ENCODE data around the gene SHISA3. TPM values are rescaled to one million over a fixed set of nuclear protein-coding genes. Genes with fewer than 3 reads are reported as not detected.

The SHISA3 gene
- total RNA-seq, 1 donor from 2014 or later = 0.13 TPM

DNA sequence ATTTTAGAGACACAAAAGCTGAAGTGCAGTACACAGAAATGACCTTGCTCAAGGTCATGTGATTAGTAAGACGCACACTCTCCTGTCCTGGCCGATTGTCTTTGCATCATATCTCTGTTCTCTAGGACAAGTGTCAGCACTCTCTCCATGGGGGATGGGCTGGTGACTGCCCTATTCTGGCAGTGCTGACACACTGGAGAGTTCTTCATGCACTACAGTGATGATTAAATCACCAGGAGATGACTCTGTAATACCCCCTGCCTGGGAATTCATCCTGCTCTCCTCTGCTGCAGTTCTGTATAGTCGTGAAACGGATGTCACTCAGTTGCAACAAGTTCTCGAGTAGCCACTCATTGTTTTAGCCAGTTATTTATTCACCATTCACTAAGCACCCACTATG, 5.3 kb upstream of the SHISA3 start:
- DNase-seq (ENCODE audit: low read depth in 2 of 2) = no peak

DNA sequence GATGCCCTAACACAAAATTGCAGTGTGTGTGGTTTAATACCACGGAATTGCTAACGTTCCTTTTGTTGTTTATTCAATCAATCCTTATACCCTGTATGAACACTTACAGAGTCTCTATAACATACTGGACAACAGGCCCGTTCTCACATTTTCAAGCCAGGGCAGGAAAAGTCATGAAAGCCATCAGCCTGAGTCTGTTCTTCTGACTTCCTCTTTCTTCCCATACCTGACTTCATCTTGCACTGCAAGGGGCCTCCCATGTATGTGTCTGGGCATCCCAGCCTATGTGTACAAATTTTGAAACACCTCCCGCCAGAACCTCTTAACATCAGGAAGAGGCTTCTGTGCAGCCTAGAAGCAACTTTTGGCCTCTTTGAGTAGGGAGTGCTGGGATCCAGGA, 4.9 kb upstream of the SHISA3 start:
- DNase-seq (ENCODE audit: low read depth in 2 of 2) = no peak

DNA sequence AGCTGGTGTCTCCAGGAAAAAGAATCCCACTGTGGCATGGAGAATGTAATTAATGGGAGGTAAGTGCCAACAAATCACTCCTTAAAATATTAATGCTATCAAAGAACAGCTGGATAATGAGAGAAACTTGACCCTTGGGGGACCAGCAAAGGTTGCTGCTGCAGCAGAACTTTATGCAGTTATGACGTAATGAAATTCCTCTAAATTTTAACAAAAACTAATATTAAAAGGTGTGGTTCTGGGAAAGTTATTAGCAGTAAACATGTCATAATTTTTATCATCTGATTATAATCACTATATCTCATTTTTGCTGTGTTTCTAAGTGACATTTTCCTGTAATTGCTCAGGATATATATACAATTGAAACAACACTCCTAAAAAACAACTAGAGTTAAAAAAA, 1.7 kb upstream of the SHISA3 start:
- DNase-seq (ENCODE audit: low read depth in 2 of 2) = no peak

DNA sequence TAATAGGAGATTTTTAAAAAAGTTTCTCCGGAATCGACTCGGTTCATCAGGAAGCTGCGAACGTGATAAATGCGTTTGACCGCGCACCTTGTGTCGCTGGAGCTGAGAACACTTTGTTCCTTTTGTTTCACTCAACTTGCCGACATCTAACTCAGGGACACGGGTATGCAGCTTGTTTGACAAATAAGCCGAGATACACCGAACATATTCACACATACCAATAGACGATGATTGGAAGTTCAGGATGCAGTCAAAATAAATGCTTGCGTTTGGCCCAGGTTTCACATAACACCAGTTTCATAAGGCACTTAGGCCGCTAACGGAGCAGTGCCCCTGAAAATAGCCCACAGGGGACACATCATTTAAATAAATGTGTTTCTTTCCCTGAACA, 932 bp upstream of the SHISA3 start:
- DNase-seq (ENCODE audit: low read depth in 2 of 2) = no peak

DNA sequence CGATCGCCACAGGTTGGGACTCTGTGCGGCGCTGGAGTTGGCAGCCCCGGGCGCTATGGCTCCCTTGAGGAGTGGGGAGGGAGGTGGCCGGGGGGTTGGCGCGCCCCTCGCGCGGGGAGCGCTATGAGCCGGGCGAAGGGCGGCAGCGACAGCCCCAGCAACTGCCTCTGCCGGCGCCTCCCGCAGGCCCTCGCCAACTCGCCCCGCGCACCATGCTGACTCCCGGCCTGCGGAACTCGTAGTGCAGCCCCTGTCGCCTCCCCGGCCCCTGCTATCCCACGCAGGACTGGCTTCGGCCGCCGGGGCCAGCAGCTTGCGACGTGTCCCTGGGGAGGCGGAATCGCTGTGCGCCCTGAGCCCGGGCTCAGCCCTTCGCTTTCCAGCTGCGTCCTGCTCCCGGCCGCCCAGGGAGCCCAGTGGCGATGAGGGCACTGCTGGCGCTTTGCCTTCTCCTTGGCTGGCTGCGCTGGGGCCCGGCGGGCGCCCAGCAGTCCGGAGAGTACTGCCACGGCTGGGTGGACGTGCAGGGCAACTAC, 415 bp downstream of the SHISA3 start:
- peak in 1 of 2 donors; percentile 33 for DNase-seq (ENCODE audit: low read depth in 2 of 2)

DNA sequence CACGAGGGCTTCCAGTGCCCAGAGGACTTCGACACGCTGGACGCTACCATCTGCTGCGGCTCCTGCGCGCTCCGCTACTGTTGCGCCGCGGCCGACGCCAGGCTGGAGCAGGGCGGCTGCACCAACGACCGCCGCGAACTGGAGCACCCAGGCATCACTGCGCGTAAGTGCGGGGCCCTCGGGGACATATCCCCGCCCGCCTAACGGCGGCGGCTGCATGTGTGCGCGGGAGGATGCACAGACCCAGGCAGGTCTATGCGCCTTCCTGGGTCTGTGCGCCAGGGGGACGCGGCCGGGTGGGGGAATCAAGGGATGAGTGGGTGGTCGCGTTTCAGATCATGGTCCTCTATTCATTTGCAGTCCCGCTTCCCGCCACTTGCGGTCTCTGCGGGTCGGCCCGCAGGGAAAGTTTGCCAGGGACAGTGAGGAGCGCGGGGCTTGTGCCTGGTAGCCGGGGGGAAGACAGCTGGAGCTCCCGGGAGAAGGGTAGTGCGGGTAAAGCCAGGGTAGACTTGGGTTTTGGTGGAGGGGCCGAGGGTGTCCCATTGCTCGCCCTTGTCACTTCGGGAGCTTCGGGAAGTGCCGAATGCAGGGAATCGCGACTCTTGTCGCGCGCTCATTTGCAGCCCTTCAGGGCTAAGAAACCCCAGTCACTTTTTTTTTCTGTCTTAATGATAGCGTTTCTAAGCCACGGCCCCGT, 1.0 kb downstream of the SHISA3 start:
- DNase-seq (ENCODE audit: low read depth in 2 of 2) = no peak

DNA sequence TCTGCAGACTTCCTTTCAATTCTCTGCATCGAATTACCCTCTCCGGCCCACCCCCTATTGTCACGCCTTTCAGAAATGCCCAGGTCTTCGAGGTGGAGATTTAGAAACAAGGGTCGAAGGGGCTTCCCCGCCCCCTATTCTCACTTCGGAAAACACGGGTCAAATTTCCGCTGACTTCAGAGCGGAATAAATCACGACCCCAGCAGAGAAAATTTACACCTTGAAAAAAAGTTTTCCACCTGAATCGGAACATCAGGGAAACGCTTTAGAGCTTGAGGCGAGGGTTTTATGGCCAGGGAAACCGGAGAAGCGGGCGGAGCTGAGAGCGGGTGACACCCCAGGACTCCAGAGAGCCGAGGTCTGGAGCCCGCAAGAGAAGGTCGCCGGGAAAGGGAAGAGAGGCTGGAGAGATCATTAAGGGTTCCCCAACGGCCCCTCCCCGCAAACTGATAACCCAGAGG, 1.6 kb downstream of the SHISA3 start:
- no peak for DNase-seq (ENCODE audit: low read depth in 2 of 2)

DNA sequence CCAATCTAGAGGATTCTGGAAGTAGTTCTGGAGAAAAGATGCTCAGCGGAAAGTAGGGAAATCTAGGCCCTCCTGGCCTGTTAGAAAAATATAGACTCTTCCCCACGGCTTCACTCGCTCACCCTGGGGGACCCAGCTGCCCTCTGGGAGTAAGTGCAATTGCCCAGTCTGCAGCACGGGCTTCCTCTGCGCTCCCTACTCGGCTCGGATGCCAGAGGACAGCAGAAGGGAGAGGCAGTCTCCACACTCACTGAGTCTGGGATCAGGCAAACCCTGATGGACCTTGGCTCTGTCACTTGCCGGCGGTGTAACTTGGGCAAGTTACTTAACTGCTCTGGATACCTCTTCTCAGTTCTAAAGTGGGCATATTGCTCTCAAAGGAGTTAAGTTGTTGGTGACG, 2.1 kb downstream of the SHISA3 start:
- DNase-seq (ENCODE audit: low read depth in 2 of 2) = no peak

DNA sequence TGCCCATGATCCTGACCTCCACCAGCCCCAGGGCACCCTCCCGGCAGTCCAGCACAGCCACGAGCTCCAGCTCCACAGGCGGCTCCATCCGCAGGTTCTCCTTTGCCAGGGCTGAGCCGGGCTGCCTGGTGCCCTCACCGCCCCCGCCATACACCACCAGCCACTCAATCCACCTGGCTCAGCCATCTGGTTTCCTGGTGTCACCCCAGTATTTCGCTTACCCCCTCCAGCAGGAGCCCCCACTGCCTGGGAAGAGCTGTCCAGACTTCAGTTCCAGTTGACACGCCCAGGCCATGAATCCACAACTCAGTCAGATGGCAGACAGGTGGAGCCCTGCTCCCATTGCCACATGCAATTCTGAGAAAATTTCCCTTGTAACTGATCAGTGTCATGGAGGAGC, 3.9 kb downstream of the SHISA3 start:
- no peak for DNase-seq (ENCODE audit: low read depth in 2 of 2)

DNA sequence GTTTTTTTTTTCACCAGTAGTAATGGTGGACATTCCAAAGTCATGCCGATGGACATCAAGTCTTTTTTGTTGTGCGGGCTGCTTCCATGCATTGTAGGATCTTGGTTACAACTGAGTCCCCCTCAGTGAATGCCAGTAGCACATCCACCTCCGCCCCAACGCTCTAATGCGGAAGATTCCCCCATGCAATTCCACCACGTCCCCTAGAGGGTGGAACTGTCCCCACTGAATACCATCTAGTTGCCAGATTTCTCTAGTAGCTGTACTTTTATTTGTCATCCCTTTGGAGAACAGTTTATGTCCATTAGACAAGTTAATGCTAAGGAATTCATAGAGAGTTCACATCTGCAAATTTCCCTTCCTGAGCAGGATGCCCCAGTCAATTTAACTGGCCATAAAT, 6.7 kb downstream of the SHISA3 start:
- no peak for DNase-seq (ENCODE audit: low read depth in 2 of 2)

DNA sequence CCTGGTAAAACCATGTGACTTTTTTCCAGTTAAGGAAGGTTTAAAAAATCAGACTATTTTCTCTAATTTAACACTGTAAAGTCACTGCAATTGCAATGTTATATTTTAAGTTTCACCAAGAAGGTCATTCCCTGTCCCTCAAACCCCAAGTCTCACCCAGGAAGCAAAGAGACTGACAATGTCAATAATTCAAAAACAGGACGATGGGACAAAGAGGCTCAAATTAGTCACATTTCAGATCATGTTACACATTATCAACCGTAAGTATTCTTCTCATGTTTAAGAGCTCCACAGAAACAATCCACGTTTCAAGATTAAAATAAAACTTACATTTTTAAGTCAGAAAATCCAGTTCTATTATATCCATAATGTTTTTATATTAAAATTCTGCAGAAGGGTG, 13.2 kb downstream of the SHISA3 start:
- DNase-seq (ENCODE audit: low read depth in 2 of 2) = no peak

DNA sequence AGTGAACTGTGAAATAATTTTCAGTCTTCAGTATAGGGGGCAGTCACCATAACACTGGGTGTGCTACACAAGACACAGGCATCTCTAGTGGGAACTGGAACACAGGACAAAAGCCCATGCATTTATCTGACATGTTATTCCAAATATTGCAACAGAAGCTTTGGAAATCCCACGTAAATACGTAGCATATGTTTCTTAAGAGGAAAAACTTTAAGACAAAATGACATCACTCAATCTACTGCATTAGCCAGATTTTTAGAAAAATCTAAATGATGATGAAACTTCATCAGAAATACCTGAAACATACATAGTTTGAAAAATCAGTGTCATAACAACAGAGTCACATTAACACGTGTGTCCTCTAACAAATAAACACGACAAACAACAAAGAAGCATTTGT, 14.5 kb downstream of the SHISA3 start:
- DNase-seq (ENCODE audit: low read depth in 2 of 2) = no peak

DNA sequence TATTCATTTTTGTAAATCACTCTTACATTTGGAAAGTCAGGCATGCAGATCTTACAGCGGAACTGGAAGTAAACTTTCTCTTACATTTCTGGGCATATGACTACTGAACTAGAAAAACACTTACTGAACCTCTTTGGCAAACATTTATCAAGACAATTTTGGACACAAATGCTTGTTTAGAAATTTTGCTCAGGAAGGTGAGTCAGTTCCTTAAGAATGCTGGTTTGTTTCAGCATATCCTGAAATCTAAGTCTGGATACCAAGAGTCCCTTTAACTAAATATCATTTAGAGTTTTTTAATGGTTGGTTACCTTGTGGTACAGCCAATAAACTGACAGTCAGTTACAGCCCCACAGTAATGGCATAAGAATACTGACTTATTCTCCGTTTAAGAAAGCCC, 15.0 kb downstream of the SHISA3 start:
- peak in 1 of 2 donors; percentile 85 for DNase-seq (ENCODE audit: low read depth in 2 of 2)

DNA sequence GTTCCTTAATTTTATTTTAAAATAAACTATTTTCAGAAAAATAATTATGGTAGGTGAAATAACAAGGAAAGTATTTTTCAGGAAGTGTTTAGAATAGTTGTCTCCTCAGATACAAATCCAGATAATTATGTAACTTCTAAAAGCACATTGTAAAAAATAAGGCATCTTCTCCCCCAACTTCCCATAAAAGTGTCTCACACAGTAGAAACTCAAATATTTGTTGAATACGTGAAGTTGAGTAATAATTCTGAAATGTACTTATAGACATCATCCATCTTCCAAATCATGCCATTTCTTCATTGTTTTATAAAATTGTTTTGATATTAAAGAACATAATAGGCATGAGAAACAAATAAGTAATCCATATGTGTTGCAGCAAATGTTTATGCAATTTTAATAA, 18.0 kb downstream of the SHISA3 start:
- DNase-seq (ENCODE audit: low read depth in 2 of 2) = no peak

DNA sequence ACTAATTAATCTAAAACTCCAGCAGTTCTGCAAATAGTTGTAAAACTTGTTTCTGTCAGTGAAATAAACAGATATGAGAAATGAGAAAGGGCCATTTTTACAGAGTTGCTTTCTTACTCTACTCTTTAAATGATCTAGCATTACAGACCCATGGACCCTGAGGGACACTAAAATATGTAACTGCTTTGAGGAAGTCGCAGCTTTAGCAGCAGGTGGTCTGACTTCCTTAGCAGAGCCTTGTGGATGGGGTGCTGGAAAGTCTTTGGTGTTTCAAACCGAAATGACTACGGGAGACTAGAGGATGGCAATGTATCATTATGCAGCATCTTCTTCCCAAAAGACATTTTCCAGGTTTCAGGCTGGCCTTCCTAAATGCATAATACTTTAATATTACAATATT, 18.7 kb downstream of the SHISA3 start:
- no peak for DNase-seq (ENCODE audit: low read depth in 2 of 2)

DNA sequence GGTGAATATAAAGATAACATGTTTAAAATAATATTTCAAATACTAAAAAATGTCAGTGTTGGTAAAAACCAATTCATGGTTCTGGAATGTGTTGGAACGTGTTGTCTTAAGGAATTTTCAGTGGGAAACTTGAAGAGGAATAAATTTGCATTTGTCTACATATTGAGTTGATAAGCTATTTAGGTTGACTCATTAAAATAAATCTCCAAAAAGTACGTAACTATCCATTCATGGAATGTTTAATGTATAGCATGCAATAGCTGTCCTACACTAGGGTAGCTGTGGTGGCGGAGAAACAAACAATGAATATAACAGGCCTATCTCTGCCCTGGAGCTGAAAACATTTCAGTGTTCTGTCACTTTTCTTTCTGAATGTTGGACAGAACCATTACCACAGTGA, 20.3 kb downstream of the SHISA3 start:
- no peak for DNase-seq (ENCODE audit: low read depth in 2 of 2)

DNA sequence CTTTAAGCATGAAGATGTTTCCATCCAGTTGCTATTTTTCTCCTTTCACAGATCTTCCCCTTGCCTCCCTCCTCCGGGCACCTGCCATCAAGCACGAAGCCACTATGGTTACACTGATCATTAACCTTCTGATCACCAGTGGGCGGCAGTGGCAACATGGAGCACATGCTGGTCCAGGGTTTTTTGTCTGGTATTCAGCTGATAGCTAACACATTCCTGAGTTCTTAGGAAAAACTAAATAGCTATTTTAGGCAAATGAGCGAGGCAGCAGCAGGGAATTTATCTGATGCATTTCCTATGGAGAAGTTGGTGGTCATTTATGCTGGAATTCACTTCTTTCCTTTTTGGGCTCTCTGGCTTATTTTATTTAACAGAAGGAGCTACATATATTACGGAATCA, 22.9 kb downstream of the SHISA3 start:
- no peak for DNase-seq (ENCODE audit: low read depth in 2 of 2)

DNA sequence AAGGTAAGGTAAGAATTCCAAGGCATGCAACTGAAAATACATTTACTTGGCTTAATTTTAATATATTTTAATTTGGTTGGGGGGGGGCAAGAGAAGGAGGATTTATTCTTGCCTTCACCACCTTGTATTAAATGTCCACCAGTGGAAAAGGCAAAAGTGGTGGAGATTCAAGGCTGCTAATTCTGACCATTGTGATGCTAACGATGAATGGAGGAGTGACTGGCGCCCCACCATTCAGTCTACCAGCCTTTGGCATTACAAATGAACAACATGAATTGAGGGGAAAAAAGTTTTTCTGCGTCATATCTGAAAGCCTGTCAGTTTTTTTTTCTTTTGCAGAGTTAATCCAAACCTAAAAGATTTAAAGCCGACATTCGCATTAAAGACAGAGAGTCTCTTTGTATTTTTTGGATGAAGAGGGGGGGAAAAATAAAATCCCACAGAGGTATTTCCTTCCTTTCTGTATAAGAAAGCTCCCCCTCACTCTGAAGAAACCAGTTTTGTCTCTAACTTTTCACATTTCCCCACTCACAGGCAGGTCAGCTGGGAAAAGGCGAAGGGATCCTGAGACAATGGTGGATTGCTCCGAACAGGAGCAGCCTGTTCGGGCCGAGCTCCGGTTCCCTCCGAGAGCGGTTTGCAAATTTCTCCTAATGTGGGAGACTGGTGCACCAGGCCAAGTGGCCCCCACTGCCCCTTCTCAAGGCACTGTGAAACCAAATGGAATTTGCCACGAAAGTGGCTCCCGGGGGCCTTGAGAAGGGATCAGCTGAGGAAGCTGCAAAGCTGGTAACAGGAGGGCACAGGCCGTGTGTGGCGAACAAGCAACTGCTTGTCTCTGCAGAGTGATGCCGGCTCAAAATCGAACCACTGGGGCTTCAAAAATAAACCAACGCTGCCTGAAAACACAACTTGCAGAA, 28.1 kb downstream of the SHISA3 start:
- DNase-seq (ENCODE audit: low read depth in 2 of 2) = no peak

DNA sequence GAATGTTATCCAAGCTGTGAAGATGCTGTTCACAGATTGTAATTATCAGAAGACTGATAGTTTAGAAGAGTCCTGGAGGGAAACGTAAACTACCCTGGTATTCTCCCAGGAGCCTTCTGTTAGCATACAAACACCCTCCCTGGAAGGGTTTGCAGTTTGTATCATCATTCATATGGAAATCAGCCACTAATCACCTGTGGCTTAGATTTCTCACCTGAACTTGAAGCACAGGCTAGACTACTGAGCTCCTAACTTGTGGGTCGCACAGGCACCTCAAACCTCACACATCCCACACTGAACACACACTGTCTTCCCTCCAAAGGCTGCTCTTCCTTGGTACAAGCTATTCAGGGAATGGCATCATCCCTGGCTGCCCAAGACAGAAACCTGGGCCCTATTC, 30.7 kb downstream of the SHISA3 start:
- DNase-seq (ENCODE audit: low read depth in 2 of 2) = no peak

DNA sequence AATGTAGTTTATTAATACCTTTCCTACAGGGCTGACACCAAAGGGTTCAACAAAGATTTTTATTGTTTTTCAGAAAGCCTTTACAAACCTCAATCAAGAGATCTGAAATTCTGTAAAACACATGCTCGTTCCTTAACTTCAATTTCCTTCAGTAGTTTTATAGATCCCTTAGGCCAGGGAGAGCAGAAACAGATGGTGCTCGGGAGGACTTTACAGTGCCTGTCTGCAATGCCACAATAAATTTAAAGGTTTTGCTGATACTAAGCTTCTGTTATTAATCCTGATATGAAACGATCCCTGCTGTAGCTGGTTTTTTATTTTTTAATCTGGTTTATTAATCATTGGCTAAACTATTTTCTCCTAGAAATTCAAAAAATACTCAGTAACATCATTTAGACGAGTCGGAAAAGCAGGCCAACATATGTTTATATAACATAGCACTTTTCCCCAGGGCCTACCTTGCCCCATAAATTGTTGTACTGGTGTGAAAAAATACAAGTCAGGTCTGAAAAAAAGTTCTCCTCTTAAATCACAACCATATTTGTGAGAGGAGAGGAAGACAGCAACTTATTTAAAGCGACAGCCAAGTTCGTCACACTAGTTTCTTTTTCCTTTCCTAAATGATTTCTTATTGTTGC, 39.8 kb downstream of the SHISA3 start:
- DNase-seq (ENCODE audit: low read depth in 2 of 2) = no peak

DNA sequence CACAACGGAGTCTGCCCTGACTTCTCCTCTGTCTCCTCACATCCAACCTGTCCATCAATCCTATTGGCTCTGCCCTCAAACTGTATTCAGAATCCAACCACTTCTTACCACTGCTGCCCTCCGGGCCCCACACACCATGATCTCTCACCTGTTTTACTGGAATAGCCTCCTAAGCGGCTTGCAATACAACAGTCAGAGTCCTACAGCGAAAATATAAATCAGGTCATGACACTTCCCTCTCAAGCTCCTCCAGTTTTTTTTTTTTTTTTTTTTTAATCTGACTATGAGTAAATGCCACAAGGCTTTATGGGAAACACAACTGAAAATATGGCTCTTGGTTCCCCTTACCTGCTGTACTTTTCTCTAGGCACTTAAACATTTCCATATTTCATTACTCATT, 42.8 kb downstream of the SHISA3 start:
- no peak for DNase-seq (ENCODE audit: low read depth in 2 of 2)

DNA sequence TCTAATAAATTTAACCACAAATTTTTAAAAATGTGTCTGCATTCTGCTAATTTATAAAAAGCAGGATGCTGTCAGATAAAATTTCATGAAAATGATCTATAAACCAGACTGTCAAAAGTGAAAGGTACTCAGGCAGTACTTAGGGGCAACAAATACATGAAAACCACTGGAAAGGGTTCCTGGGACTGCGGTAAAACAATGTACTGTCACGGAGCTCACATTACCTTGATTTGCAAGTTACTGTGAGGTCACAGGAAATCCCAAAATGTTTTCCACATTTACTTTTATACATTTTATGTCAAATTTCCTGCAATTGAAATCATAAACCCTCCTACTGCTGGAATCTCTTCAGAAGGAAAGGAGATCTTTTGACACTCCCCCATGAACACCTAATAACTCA, 45.3 kb downstream of the SHISA3 start:
- peak in 1 of 2 donors; percentile 28 for DNase-seq (ENCODE audit: low read depth in 2 of 2)
